Right atrium auricular region (tissue), 2 donors: ENCODE results near the gene NDUFB5. TPM values are rescaled to one million over a fixed set of nuclear protein-coding genes. Genes with fewer than 3 reads are reported as not detected.
A peak's percentile ranks its signal among the peaks of the same experiment; 100 is the strongest.

Experiments
- DNase-seq: peaks from one replicate; pipeline ENCODE4 v3.0.0-alpha.2; 2019; ENCODE audit warnings: low spot score
- H3K27ac ChIP-seq, 2 donors: fragments of 200-600 bp; sonication (generic); 1 replicate in 1 of 2; 2 replicates in 1 of 2; pipeline ENCODE4 v1.5.1; 2016 to 2019
- H3K27me3 ChIP-seq, 2 donors: fragments of 200-600 bp; sonication (generic); one replicate each; pipeline versions ENCODE4 v1.5.1 to v1.6.0; 2017 to 2019
- H3K36me3 ChIP-seq: fragments of 200-600 bp; sonication (generic); one replicate; pipeline ENCODE4 v1.5.1; 2016
- H3K4me1 ChIP-seq, 2 donors: fragments of 200-600 bp; sonication (generic); one replicate each; pipeline versions ENCODE4 v1.5.1 to v1.6.0; 2017 to 2019
- H3K4me3 ChIP-seq, 2 donors: fragments of 200-600 bp; sonication (generic); 1 replicate in 1 of 2; 2 replicates in 1 of 2; pipeline ENCODE4 v1.5.1; 2017 to 2019; ENCODE audit warnings: mild to moderate bottlenecking in 1 of 2, moderate library complexity in 1 of 2
- H3K9me3 ChIP-seq, 2 donors: fragments of 200-600 bp; sonication (generic); one replicate each; pipeline ENCODE4 v1.5.1; 2019
- total RNA-seq, 2 donors: library from RNA; depleted of rRNA; stranded (reverse); fragments of >200 nt; gene quantifications; one replicate each; pipeline ENCODE4 v1.1.0, GENCODE V29; 2016
- TF ChIP-seq, protein P1 (sequence below), 2 donors: fragments of 200-600 bp; sonication (generic); IDR thresholded peaks; one replicate each; pipeline ENCODE4 v1.5.1; 2019; ENCODE audit warnings: antibody characterized with exemption in 2 of 2

NDUFB5 gene
- total RNA-seq, 2 donors from 2014 or later = 142 to 304 TPM

GRCh38 chr3:179653096-179653797, 48.7 kb downstream of the NDUFB5 start:
- TF ChIP-seq, protein P1, sequence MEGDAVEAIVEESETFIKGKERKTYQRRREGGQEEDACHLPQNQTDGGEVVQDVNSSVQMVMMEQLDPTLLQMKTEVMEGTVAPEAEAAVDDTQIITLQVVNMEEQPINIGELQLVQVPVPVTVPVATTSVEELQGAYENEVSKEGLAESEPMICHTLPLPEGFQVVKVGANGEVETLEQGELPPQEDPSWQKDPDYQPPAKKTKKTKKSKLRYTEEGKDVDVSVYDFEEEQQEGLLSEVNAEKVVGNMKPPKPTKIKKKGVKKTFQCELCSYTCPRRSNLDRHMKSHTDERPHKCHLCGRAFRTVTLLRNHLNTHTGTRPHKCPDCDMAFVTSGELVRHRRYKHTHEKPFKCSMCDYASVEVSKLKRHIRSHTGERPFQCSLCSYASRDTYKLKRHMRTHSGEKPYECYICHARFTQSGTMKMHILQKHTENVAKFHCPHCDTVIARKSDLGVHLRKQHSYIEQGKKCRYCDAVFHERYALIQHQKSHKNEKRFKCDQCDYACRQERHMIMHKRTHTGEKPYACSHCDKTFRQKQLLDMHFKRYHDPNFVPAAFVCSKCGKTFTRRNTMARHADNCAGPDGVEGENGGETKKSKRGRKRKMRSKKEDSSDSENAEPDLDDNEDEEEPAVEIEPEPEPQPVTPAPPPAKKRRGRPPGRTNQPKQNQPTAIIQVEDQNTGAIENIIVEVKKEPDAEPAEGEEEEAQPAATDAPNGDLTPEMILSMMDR (IDR thresholded peaks at IDR 0.05) = peak in 1 of 2 donors; percentile 52
- DNase-seq = peak; percentile 79

GRCh38 chr3:179655236-179655635, 50.6 kb downstream of the NDUFB5 start:
- H3K4me1 ChIP-seq = peaks cover 0 to 17% of the 10 kb centered on the region in 2 donors
- H3K4me3 ChIP-seq = no peak overlapping the region
- TF ChIP-seq, protein P1 (IDR thresholded peaks at IDR 0.05) = no peak
- no peaks in the 10 kb centered on the region for H3K36me3 ChIP-seq
- H3K9me3 ChIP-seq = no peaks in the 10 kb centered on the region
- peak overlapping the region; percentile 93 to 97 for H3K27ac ChIP-seq
- no peak for DNase-seq
- no peaks in the 10 kb centered on the region for H3K27me3 ChIP-seq

More at GRCh38 chr3:179653096-179653797, 48.7 kb downstream of the NDUFB5 start:
- H3K27ac ChIP-seq = peak overlapping the region; percentile 93 to 97
- H3K4me3 ChIP-seq = peak overlapping the region; percentile 58 to 79
- no peaks in the 10 kb centered on the region for H3K36me3 ChIP-seq
- no peaks in the 10 kb centered on the region for H3K27me3 ChIP-seq
- peaks cover 0 to 16% of the 10 kb centered on the region in 2 donors for H3K4me1 ChIP-seq
- H3K9me3 ChIP-seq = no peaks in the 10 kb centered on the region

DNA sequence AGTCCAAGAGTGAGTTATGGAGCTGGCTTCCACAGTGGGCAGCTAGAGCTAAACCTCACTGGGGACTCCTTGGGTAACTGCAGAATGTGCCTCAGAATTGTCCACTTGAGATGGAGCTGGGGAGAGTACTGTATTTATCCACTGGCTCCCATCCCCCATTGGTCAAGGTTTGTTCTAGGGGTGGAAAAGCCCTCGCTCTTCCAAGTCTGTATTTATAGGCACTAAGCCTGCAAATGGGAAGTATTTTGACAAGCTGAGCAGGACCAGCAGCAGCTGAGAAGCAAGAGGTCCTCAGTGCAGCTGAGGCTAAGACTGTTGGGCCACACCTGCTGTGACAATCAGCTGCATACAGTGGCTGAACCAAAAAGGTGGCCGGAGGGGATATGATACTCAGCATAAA, 54.0 kb downstream of the NDUFB5 start:
- Histone ChIP-seq H3K36me3 (no peaks in the 10 kb centered on the region), H3K4me3 (no peak overlapping the region), H3K27ac (peak overlapping the region in 1 of 2 donors; percentile 45), H3K4me1 (peaks cover 0 to 37% of the 10 kb centered on the region in 2 donors), H3K27me3 (no peaks in the 10 kb centered on the region), H3K9me3 (no peaks in the 10 kb centered on the region)
- no peak for DNase-seq
- TF ChIP-seq, protein P1 (IDR thresholded peaks at IDR 0.05) = no peak

- DNase-seq = no peak
- TF ChIP-seq, protein P1 (IDR thresholded peaks at IDR 0.05) = no peak
- H3K27me3 ChIP-seq = no peaks in the 10 kb centered on the region
- H3K4me1 ChIP-seq = peaks cover 0 to 57% of the 10 kb centered on the region in 2 donors
- peak overlapping the region in 1 of 2 donors; percentile 45 for H3K27ac ChIP-seq
- H3K9me3 ChIP-seq = no peaks in the 10 kb centered on the region
- no peaks in the 10 kb centered on the region for H3K36me3 ChIP-seq
- no peak overlapping the region for H3K4me3 ChIP-seq
These were observed 56.3 kb downstream of the NDUFB5 start for GRCh38 chr3:179660872-179661271.

- TF ChIP-seq, protein P1 (IDR thresholded peaks at IDR 0.05) = no peak
These were observed 57.2 kb downstream of the NDUFB5 start for GRCh38 chr3:179661777-179662176.

More at GRCh38 chr3:179661777-179662176, 57.2 kb downstream of the NDUFB5 start:
- no peaks in the 10 kb centered on the region for H3K36me3 ChIP-seq
- DNase-seq = no peak
- no peaks in the 10 kb centered on the region for H3K9me3 ChIP-seq
- H3K27me3 ChIP-seq = no peaks in the 10 kb centered on the region
- peaks cover 0 to 60% of the 10 kb centered on the region in 2 donors for H3K4me1 ChIP-seq
- no peak overlapping the region for H3K4me3 ChIP-seq
- peak overlapping the region in 1 of 2 donors; percentile 9 for H3K27ac ChIP-seq
